SK-MEL-5 (cell line): ENCODE results near the gene FAM20C. TPM values are rescaled to one million over a fixed set of nuclear protein-coding genes. Genes with fewer than 3 reads are reported as not detected.
"Not testable (repeated sequence)": the region's sequence is repeated elsewhere in the genome, so short reads cannot be mapped to it uniquely, and the experiment has no call there.

Source experiments
- DNase-seq: peaks from one replicate; pipeline ENCODE4 v3.0.0-alpha.2; 2016; ENCODE audit warnings: low read depth, low spot score
- in situ Hi-C: cut with HindIII; loops from 2 replicates; pipeline ENCODE4 v1.10.0; 2016; ENCODE audit warnings: low sequenced_read_pairs, high pct_unique_total_duplicates, low pct_unique_long_range_greater_than_20kb
- total RNA-seq: library from RNA; depleted of rRNA; stranded (reverse); fragments of >200 nt; shearing (Covaris generic); gene quantifications from 2 replicates; pipeline ENCODE4 v1.2.3, GENCODE V29; 2014

FAM20C gene
- total RNA-seq, 1 experiment from 2014 or later = not detected

DNA sequence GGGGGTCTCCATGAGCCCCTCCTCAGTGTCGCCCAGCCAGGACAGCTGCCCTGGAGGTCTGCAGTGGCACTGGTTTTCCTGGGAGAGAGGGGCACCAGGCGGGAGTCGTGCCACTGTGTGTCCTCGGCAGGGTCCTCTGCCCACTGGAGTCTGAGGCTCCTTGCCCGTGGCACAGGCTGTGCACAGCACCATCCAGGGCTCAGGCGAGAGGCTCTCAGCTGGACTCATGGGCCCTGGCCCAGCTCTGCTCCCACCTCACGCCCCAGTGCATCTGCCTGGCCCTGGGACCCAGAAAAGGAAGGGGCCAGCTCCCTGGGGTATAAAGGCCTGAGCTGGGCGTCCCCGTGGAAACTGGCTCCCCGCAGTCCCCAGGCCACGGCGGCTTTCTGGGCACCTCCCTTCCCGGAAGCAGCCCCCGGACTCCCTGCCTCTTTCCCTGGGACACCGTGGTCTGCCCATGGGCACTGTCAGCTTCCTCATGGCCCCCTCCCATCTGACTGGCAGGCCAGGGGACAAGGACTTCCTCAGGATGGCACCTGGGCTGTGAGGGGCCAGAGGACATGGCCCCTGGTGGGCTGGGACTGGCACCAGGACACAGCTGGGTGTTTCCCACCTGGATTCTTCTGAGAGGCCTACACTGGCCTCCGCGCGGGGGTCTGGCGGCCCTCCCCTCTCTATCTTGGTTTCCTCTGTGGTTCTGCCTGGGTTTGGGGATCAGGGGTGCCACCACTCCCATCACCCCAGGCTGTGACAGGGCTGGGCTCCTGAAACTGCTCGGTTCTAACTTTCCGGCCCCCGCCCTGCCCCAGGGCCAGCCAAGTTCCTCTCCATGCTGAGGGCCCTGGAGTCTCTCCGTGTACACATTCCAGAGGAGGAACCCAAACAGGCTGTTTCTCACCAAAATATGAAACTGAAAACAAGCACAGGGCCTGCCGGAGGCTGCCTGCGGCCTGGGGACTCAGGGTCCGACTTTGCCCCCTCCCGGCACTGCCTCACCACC lies 103.1 kb downstream of the FAM20C start:
- in situ Hi-C loops = no loop called here
- no peak for DNase-seq

DNA sequence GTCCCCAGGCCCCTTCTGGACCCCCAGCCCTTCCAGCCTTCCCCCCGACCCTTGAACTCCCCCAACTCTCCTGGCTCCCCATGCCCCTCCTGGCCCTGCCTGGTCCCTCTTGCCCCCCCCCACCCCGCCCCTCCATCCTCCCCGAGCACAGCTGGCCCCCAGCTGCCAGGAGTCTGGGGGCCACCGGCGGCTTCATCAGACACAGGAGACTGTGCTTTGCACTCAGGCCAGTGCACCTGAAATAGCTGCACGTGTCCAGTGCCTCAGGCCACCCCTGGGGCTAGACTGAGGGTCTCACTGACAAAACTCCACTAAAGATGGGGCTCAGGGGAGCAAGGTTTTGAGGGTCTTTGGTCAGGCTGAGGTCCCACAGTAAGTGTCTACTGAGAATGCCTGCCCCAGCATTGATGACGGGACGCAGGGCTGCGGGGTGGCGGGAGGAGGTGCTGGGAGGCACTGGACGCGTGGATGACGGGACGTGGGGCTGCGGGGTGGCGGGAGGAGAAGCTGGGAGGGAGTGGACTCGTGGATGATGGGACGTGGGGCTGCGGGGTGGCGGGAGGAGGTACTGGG lies 104.1 kb downstream of the FAM20C start:
- no peak for DNase-seq
- in situ Hi-C loops = no loop called here

GRCh38 chr7:297141-297540 lies 104.8 kb downstream of the FAM20C start:
- in situ Hi-C loops = not testable (repeated sequence)

DNA sequence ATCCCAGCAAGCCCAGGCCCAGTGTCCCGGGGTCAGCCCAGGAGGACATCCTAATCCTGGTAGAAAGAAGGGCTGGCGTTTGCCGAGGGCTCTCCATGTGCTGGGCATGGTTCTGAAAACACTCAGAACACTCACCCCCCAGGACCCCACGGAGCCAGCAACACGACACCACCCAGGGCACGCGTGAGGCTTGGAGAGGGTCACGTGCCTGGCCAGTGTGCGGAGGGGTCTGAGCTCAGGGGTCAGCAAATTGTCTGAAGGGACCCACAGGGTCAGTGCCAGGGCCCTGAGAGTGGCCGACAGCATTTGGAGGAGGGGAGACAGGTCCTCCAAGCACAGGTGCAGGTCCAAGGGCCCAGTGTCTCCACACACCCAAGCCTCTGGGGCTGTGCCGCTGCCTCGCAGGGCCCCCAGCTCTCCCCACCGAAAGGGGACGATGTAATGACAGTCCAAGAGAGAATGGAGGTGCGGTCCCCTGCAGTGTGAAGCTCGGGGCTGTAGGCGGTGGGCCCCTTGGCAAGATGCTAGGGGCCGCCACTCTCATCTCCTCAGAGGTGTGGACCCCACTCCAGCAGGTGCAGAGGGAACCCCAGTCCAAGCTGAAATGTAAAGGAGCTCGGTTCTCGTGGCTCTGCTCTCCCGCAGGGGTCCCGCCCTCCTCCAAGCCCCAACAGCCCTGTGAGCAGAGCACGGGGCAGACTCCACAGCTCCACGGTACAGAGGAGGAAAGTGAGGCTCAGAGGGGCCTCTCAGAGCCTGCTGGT lies 105.4 kb downstream of the FAM20C start:
- no peak for DNase-seq
- in situ Hi-C loops = no loop called here

More at GRCh38 chr7:297141-297540, 104.8 kb downstream of the FAM20C start:
- not testable (repeated sequence) for DNase-seq

DNA sequence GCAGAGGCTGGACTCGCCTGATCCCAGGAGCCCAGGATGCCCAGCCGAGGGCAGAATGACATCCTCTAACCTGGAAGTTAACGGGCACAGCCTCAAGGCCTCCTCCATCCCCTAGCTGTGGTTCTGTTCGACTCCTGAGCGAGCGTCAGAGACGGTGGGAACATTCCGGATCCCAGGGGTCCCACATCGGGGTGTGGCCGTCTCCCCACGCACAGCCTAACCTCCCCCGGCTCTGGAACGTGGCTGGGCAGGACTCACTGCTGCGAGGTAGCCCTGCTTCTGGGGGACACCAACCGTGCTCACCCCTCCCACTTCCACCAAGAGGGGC lies 106.0 kb downstream of the FAM20C start:
- in situ Hi-C loops = no loop called here
- no peak for DNase-seq

GRCh38 chr7:298743-299142 lies 106.4 kb downstream of the FAM20C start:
- no peak for DNase-seq
- in situ Hi-C loops = no loop called here

DNA sequence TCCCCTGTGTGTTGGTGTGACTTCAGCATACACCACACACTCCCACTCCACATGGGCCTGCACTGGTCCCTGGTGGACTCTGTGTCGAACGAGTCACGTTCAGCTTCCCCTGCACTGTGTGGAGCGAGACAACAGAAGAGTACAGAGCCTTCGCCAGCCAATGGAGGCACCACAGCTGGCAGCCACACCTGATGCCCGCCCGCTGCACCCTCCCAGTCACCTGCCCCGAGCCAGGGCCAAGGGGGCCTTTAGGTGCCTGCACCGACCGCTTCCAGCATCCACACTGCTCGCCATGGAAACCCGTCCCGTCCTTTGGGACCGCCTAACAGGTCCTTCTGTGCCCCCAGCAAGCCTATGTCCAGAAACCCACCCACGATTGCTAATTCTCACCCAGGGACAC lies 106.8 kb downstream of the FAM20C start:
- in situ Hi-C loops = no loop called here
- no peak for DNase-seq

- in situ Hi-C loops = no loop called here
- no peak for DNase-seq
Measured at GRCh38 chr7:299628-300027, 107.3 kb downstream of the FAM20C start.

DNA sequence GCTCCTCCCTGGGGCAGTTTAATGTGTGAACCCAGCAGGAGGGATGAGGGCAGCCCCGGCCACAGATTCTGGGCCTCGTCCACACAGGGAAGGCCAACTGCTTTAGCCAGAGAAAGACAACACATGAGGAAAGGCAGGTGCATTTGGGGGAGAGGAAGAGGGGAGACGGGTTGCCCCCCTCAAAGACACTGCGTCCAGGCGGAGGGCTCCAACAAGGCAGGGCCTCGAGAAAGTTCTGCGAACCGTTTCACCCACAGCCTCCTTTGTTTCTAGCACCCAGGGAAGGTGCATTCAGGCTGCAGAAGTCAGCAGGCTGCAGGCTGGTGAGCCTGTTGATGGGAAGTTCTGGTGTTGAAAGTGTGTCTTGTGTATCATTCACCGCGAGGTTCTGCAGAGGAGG lies 107.7 kb downstream of the FAM20C start:
- DNase-seq = no peak
- in situ Hi-C loops = no loop called here

DNA sequence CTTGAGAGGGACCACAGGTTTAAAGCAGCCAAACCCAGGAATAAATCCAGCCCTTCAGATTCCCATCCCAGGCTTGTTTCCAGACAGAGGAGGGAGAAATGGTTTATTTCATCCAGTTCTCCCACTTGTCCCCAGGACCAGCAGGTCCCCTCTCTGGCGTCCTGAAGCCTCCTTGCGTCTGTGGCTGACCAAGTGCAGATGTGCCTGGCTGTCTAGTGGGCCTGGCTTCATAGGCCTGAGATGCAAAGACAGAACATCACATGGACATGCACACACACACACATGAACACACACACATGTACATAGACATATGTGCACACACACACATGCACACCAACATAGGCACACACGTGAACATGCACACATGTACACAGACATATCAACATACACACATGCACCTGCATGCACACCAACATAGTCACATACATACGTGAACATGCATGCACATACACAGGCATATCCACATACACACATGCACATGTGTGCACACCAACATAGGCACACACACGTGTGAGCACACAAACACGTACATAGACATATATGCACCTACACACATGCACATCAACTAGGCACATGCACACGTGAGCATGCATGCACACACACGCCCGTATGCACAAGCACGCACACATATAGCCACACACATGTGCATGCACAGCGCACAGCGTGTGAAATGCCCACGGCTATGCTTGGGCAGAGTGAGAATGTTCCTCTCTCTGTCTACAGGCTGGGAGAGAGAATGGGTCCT lies 108.3 kb downstream of the FAM20C start:
- in situ Hi-C loops = no loop called here

GRCh38 chr7:301291-302053 lies 109.1 kb downstream of the FAM20C start:
- in situ Hi-C loops = no loop called here
- DNase-seq = no peak

More for the DNA sequence above, 108.3 kb downstream of the FAM20C start:
- no peak for DNase-seq

GRCh38 chr7:302054-302992 lies 110.0 kb downstream of the FAM20C start:
- in situ Hi-C loops = no loop called here
- no peak for DNase-seq

GRCh38 chr7:303425-303824 lies 111.1 kb downstream of the FAM20C start:
- DNase-seq = no peak
- in situ Hi-C loops = no loop called here

DNA sequence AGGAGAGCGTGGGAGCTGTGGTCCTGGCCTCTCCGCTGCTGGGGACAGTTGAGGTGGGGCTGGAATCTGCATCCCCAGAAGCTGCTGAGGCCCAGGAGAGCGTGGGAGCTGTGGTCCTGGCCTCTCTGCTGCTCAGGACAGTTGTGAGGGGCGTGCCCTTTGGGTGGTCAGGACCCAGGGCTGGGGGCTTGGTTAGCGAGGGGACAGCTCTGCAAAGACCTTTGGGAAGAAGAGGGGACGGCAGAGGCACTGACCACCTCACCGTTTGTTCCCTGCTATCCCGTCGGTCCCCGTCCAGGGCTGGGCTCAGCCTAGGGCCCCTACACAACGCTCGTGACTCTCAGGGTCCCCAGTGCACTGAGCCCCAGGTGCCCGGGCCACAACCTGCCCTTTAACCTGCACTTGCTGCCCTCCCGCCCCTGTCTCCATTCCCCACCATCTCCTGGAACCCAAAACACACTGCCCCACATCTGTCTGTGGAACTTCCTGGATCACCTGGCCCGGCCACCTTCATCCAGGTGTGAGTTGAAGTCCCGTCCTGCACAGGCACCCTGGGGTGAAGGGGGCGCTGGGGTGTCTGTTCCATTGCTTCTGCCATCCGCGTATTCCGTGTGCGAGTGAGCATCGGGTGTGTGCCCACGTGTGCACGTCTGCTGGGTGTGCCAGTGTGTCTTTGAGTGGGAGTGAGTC lies 111.7 kb downstream of the FAM20C start:
- DNase-seq = no peak
- in situ Hi-C loops = no loop called here

GRCh38 chr7:304574-305409 lies 112.4 kb downstream of the FAM20C start:
- in situ Hi-C loops = no loop called here
- DNase-seq = no peak
